SH-SY5Y (cell line): Measurements from ENCODE around the gene SLC16A5.

Source experiments
- GATA2 ChIP-seq: IDR thresholded peaks from 2 replicates; pipeline ENCODE4 v1.6.1; 2011; ENCODE audit warnings: mild to moderate bottlenecking, low read depth, low read length
- GATA3 ChIP-seq: IDR thresholded peaks from 2 replicates; pipeline ENCODE4 v1.6.1; 2011; ENCODE audit warnings: low read depth, mild to moderate bottlenecking, low read length, moderate library complexity

DNA sequence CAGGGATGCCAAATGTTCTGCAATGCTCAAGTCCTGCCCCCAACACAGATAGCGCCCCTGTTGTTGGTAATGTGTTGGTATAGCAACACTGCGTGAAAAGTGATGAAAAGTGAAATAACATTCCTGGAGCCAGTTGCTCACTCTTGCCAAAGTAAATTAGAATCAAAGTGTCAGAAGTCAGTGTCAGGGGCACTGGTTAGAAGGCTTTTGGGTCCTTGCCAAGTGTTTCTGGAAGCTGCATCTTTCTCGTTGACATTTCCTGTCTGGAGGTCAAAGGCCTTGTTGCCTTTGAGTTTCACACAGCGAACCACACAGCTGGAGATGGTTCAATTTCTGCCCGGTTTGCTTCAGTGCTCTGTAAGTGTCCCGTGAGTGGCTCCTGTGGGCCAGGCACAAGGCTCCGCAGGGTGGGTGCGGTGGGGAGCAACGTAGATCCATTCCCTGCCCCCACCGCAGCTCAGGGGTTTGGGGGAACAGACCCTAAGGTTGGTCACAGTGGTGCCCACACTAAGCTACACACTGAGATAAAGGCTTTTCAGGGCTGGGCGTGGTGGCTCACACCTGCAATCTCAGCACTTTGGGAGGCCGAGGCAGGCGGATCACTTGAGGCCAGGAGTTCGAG is 3.6 kb upstream of the SLC16A5 start:
- TF ChIP-seq GATA3 (no peak), GATA2 (no peak)
